Neuron (in vitro differentiated cells): ENCODE measurements around the gene CDCA4.

Experiments used
- H2AFZ ChIP-seq: one replicate; pipeline ENCODE4 v1.6.1; 2013; ENCODE audit warnings: low read depth, mild to moderate bottlenecking, inconsistent platforms, low read length, moderate library complexity
- H3K27me3 ChIP-seq: one replicate; pipeline ENCODE4 v1.6.1; 2013; ENCODE audit warnings: low read length; ENCODE audit not compliant: insufficient read depth
- H3K36me3 ChIP-seq: one replicate; pipeline ENCODE4 v1.6.1; 2013; ENCODE audit warnings: low read length; ENCODE audit not compliant: insufficient read depth
- H3K4me1 ChIP-seq: one replicate; pipeline ENCODE4 v1.6.1; 2013; ENCODE audit warnings: low read length; ENCODE audit not compliant: insufficient read depth
- H3K4me3 ChIP-seq: 2 replicates; pipeline ENCODE4 v1.5.1; 2013; ENCODE audit warnings: mild to moderate bottlenecking, low read length, moderate library complexity
- H3K9me3 ChIP-seq: one replicate; pipeline ENCODE4 v1.6.1; 2013; ENCODE audit warnings: low read length

CDCA4 gene

DNA sequence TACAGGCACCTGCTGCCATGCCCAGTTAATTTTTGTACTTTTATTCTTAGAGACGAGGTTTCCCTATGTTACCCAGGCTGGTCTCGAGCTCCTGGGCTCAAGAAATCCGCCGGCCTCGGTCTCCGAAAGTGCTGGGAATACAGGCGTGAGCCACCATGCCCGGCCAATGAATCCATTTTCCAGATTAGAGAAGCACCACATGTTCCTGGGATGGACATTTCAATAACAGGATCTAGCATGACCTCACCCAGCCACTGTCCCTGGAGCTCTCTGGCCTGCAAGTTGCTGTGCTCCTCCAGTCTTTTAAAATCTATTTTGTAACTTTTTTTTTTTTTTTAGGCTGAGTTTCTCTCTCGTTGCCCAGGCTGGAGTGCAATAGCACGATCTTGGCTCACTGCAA lies 42.2 kb upstream of the CDCA4 start:
- H3K4me3 ChIP-seq = no peak overlapping the region
- H3K27me3 ChIP-seq = peaks cover 5% of the 10 kb centered on the region
- H3K36me3 ChIP-seq = no peaks in the 10 kb centered on the region
- peaks cover 3% of the 10 kb centered on the region for H3K4me1 ChIP-seq
- H2AFZ ChIP-seq = no peak overlapping the region
- no peaks in the 10 kb centered on the region for H3K9me3 ChIP-seq

DNA sequence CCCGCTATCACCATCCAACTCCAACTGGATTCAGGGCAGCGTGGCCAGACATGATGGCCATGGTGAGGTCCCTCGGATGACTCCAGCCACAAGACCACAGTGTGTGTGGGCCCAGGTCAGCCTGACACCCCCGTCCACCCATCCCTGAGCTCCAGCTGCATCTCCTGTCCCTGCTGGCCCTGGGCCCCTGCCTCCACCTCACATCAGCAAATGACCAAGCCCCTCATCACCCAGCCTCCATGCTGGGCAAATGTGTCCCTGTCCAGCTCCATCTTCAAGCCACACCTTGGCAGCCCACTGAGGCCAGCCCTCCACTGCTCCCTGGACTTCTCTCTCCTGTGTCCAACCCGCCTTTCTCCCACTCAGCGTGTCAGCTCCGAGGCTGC lies 41.2 kb upstream of the CDCA4 start:
- no peaks in the 10 kb centered on the region for H3K36me3 ChIP-seq
- H3K27me3 ChIP-seq = peaks cover 5% of the 10 kb centered on the region
- H3K9me3 ChIP-seq = no peaks in the 10 kb centered on the region
- no peak overlapping the region for H3K4me3 ChIP-seq
- no peak overlapping the region for H2AFZ ChIP-seq
- H3K4me1 ChIP-seq = peaks cover 3% of the 10 kb centered on the region

DNA sequence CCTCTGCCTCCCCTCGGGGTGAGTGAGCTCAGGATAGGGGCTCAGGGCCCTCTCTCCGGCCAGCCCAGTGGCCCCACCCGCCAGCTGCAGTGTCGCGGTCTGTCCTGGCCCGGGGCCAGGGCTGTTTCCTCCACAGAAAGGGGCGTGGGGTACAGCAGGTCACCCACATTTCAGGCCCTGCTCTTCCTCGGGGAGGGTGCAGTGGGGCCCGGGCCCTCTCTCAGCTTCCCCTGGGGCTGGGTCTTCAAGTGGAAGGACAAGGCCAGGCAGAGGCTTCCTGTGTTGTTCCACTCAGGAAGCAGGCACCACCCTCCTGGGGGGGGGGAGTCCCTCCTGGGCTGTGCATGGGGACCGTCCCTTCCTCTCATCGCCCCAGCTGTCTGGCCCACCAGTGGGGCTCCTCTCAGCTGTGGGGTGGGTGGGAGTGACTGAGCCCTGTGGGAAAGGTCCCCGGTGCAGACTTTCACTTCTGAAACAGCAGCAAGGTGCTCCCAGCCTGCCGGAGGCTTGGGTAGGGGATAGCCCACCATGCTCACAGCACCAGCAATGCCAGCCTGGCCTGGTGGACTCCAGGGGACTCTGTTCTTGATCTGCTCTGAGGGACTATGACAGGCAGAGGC lies 40.7 kb upstream of the CDCA4 start:
- no peak overlapping the region for H3K4me3 ChIP-seq
- H3K36me3 ChIP-seq = no peaks in the 10 kb centered on the region
- H3K9me3 ChIP-seq = no peaks in the 10 kb centered on the region
- H3K27me3 ChIP-seq = peaks cover 7% of the 10 kb centered on the region
- peaks cover 3% of the 10 kb centered on the region for H3K4me1 ChIP-seq
- no peak overlapping the region for H2AFZ ChIP-seq

DNA sequence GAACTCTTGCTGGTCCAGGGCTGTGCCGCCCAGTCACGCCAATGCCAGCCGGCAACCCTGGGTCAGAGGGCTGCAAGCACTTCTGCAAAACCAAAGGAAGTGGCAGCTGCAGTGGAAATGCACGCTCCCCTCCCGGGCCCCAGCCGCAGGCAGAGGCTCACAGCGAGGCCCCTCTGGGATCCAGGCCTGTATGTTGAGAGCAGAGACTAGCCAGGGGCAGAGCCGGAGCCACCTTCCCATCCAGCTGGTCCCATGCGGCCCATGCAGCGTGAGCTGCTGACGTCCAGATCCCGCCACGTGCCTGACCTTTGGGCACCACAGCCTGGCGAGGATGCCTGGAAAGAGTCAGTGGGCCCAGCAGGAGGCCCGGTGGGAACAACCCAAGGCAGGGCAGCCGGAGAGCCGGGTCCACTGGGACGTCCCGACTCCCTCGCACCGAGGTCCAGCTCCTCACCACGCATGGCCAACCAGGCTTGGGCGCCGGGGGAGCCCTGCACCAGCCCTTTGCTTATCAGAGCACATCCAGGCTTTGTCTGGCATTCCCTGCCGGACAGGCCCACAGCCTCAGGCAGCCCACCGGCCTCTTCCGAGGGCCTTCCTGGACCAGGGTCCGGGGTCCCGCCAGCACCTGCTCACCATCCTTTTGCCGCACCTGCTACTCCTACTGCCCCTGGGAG lies 40.0 kb upstream of the CDCA4 start:
- Histone ChIP-seq H3K36me3 (no peaks in the 10 kb centered on the region), H3K4me3 (no peak overlapping the region), H3K4me1 (peaks cover 3% of the 10 kb centered on the region)

DNA sequence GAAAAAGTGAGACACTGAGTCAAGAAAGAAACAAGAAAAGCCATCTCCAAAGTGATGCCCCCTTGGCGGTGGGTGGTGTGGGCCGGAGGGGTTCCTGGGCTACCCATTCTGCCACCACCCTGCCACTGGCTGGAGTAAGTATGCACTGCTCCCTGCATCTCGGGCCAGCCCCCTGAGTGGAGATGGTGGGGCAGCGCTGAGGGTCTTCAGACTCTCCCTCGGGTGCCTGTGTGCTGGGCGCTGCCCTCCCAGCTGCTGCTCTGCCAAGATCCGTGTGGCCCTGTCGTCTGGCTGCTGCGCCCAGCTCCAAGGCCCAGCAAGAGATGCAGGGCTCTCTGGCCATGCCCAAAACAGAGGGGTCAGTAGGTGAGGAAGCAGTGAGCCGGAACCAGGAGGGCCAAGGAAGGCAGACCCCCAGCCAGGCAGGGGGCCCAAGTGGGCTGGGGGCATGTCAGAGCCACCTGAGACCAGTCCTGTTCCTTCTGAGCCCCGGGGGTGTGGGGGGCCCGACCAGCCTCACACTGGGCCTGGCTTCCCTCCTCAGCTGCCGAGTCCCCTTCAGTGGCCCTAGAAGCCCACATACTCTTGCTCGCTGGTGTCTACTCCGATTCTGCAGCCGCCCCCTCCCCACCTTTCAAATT lies 39.2 kb upstream of the CDCA4 start:
- Histone ChIP-seq H3K27me3 (peaks cover 19% of the 10 kb centered on the region), H3K9me3 (no peaks in the 10 kb centered on the region), H3K4me3 (no peak overlapping the region), H2AFZ (no peak overlapping the region), H3K36me3 (no peaks in the 10 kb centered on the region), H3K4me1 (peaks cover 3% of the 10 kb centered on the region)

More for the DNA sequence above, 40.0 kb upstream of the CDCA4 start:
- H3K27me3 ChIP-seq = peaks cover 13% of the 10 kb centered on the region
- H2AFZ ChIP-seq = no peak overlapping the region
- H3K9me3 ChIP-seq = no peaks in the 10 kb centered on the region

DNA sequence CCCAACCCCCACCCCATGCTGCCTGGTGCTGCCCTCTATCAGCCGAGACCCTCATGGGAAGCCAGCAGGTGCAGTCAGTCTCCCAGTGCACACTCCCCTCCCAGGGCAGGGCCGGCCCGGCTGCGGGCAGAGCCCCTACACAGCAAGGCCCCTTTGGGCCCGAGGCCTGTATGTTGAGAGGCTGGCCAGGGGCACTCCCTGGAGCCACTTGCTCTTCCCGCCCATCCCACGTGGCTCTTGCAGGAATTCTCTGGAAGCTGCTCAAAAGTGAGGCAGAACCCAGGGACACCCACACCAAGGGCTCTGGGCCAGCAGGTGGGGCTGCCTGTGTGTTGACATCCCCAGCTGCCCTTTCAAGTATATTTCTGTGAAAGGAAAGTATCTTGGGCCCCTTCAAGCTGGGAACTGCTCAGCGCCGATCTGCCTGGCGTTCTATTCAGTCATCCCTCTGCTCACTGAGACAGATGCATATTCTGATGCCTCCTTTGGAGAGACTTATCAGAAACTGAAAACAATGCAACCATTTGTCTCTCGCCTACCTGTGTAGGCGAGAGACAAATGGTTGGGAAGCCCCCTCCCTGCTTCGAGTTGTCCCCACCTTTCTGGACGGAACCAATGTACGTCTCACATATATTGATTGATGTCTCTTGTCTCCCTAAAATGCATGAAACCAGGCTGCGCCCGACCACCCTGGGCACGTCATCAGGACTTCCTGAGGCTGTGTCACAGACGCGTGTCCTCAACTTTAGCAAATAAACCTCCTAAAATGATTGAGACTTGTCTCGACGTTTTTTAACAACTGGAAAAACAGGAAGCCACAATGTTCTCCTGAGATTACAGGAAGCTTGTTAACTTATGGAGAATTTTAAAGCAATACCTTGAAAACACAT lies 38.4 kb upstream of the CDCA4 start:
- H3K27me3 ChIP-seq = peaks cover 19% of the 10 kb centered on the region
- no peaks in the 10 kb centered on the region for H3K4me1 ChIP-seq
- no peaks in the 10 kb centered on the region for H3K36me3 ChIP-seq
- H3K9me3 ChIP-seq = no peaks in the 10 kb centered on the region
- no peak overlapping the region for H2AFZ ChIP-seq
- no peak overlapping the region for H3K4me3 ChIP-seq

DNA sequence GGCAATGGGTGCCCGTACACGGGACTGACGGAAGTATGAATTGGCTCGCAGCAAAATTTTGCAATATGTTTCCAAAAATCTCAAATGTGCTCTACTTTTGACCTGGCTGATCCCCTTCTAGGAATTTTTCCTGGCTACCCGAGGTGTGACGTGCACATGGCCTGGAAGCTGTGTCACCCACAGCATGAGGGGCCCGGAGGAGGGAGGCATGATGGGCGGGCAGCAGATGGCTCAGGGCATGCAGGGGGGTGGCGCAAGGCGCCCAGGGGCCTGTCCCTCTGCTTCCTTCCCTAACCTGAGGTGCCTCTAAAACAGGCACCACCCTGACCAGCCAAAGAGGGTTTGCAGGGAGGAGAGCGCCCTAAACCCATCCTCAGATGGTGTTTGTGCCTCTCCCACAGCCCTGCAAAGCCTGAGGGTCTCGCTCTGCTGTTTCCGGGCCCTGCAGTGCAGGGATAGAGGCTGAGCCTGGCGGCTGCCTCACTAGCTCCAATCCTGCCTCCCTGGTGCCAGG lies 37.7 kb upstream of the CDCA4 start:
- H3K4me3 ChIP-seq = no peak overlapping the region
- no peaks in the 10 kb centered on the region for H3K9me3 ChIP-seq
- no peaks in the 10 kb centered on the region for H3K4me1 ChIP-seq
- H3K36me3 ChIP-seq = no peaks in the 10 kb centered on the region
- H3K27me3 ChIP-seq = peaks cover 19% of the 10 kb centered on the region
- H2AFZ ChIP-seq = no peak overlapping the region

DNA sequence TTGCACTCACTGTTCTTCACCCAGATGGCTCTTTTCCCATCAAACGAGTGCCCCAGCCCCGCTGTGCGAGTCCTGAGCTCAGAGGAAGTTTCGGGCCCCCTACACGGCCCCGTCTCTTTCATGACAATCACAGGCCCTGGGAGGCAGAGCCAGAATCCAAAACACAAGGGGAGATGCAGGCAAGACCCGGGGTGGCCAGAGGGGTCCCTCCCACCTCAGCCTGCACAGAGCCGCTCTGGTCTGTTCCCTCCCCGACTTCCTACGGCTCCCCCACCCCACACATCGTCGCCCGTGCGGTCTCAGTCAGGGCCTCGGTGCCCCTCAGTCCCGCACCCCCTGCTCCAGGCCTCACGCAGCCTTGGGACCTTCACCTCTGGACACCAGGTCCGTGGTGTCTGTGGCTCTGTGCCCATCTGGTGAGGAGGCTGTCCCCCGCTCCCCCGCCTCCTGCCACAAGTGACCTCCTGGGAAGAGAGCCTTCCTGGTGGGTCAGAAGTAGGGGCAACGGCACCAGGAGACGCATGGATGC lies 35.5 kb upstream of the CDCA4 start:
- Histone ChIP-seq H3K4me1 (no peaks in the 10 kb centered on the region), H3K4me3 (no peak overlapping the region), H3K36me3 (no peaks in the 10 kb centered on the region), H2AFZ (no peak overlapping the region), H3K27me3 (peaks cover 17% of the 10 kb centered on the region), H3K9me3 (no peaks in the 10 kb centered on the region)

DNA sequence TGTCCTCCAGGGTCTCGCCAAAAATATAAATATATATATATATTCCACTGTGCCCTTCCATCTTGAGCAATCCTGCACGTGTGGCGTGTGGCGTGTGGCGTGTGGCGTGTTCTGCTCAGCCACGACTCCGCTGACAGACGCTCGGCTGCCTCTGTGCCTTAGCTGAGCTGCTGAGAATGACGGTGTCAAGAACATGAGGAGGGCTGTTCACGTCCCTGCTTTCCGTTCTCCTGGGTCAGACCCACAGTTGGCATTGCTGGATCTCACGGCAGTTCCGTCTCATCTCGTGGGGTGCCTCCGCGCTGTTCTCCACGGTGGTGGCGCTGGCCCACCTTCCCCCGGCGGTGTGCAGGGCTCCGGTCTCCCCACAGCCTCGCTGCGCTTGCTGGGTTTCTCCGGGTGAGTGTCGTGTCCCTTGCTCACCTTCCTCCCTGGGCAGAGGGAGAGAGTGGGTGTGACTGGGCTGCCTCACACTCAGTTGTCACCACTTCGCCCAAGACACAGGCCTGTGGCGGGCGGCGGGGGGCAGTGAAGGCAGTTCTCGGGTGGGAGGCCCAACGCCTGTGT lies 34.9 kb upstream of the CDCA4 start:
- no peak overlapping the region for H2AFZ ChIP-seq
- no peaks in the 10 kb centered on the region for H3K36me3 ChIP-seq
- no peaks in the 10 kb centered on the region for H3K4me1 ChIP-seq
- H3K27me3 ChIP-seq = peaks cover 17% of the 10 kb centered on the region
- no peaks in the 10 kb centered on the region for H3K9me3 ChIP-seq
- H3K4me3 ChIP-seq = no peak overlapping the region

DNA sequence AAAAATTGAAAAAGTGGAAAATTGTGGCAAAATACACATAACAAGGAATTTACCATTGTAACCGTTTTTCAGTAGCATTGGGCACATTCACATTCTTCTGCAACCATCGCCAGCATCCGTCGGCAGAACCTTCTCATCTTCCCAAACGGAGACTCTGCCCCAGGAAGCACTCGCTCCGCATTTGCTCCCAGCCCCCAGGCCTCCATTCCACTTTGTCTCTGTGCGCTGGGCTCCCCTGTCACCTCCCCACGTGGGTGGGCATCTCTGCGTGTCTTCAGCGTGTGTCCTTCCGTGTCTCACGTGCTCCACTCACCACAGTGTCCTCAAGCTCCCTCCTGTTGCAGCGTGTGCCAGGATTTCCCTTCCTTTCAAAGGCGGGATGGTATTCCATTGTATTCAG lies 34.5 kb upstream of the CDCA4 start:
- Histone ChIP-seq H2AFZ (no peak overlapping the region), H3K27me3 (peaks cover 17% of the 10 kb centered on the region), H3K4me3 (no peak overlapping the region), H3K4me1 (no peaks in the 10 kb centered on the region), H3K9me3 (no peaks in the 10 kb centered on the region), H3K36me3 (no peaks in the 10 kb centered on the region)

DNA sequence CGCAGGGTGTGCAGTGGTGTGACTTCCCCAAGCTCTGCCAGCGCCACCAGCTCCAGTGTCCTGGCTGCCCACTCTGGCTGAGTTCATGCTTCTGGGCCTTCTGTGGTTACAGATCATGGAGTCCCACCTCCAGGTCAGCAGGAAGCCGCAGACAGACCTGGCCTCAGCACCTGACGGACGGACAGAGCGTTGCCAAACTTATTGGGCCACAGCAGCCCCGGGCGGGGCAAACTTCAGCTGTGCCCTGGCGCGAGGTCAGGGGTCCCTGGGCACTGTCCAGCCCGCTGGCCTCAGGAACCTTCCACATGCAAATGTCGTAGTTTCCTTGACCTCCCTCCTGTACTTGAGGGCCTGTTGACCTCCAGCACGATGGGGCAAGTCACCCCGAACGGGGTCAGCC lies 33.1 kb upstream of the CDCA4 start:
- H3K27me3 ChIP-seq = peaks cover 17% of the 10 kb centered on the region
- H3K36me3 ChIP-seq = no peaks in the 10 kb centered on the region
- H3K9me3 ChIP-seq = no peaks in the 10 kb centered on the region
- H3K4me1 ChIP-seq = no peaks in the 10 kb centered on the region
- no peak overlapping the region for H2AFZ ChIP-seq
- no peak overlapping the region for H3K4me3 ChIP-seq

DNA sequence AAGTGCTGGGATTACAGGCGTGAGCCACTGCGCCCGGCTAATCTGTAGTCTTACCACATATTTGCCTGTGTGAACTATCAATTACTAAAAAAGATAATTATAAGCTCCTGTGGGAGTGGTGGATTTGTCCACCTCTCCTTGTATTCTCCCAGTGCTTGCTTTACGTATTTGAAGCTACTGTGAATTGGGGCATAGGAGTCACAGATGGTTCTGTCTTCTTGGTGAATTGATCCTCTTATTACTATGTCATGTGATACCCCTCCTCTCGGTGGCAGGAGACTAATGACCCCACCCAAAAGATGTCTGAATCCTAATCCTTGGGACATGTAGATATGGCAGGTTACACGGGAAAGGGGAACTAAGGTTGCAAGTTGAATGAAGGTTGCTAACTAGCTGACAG lies 32.5 kb upstream of the CDCA4 start:
- Histone ChIP-seq H3K4me3 (no peak overlapping the region), H3K4me1 (no peaks in the 10 kb centered on the region), H3K36me3 (no peaks in the 10 kb centered on the region), H3K27me3 (peaks cover 17% of the 10 kb centered on the region), H3K9me3 (no peaks in the 10 kb centered on the region), H2AFZ (no peak overlapping the region)
